Bronchial epithelial cell (primary cell): Measurements from ENCODE around the gene KRCC1. TPM values are rescaled to one million over a fixed set of nuclear protein-coding genes. Genes with fewer than 3 reads are reported as not detected.

Source experiments
- DNase-seq: peaks from one replicate; pipeline ENCODE4 v3.0.0-alpha.2; 2010; ENCODE audit warnings: low read depth
- FAIRE-seq: peaks from 2 replicates; lab custom pipeline; 2011; peaks lifted over from hg19 to GRCh38; lab: Jason Lieb, UNC
- H3K27me3 ChIP-seq: 2 replicates; pipeline ENCODE4 v1.5.1; 2011; ENCODE audit warnings: low read length; ENCODE audit not compliant: control insufficient read depth, insufficient read depth
- H3K36me3 ChIP-seq: 2 replicates; pipeline ENCODE4 v1.5.1; 2011; ENCODE audit warnings: low read length; ENCODE audit not compliant: control insufficient read depth, insufficient read depth
- H3K4me3 ChIP-seq: 2 replicates; pipeline ENCODE4 v1.5.1; 2011; ENCODE audit warnings: mild to moderate bottlenecking, low read depth, low read length, control low read depth
- CTCF ChIP-seq: IDR thresholded peaks from 2 replicates; pipeline ENCODE4 v1.5.1; 2011; ENCODE audit warnings: mild to moderate bottlenecking, moderate library complexity, low read length, control low read depth, inconsistent platforms; ENCODE audit not compliant: insufficient read depth, severe bottlenecking
- total RNA-seq: library from RNA; depleted of rRNA; stranded (reverse); fragments of >200 nt; gene quantifications from 2 replicates; pipeline ENCODE4 v1.2.1, GENCODE V29; 2014

The KRCC1 gene
- total RNA-seq, 1 donor from 2014 or later: 8.4 TPM

- FAIRE-seq: no peak
- Histone ChIP-seq H3K4me3 (no peak overlapping the region), H3K27me3 (no peaks in the 10 kb centered on the region), H3K36me3 (no peaks in the 10 kb centered on the region)
- DNase-seq: no peak
- TF ChIP-seq CTCF: no peak
Measured at GRCh38 chr2:88078643-88079172, 23.1 kb upstream of the KRCC1 start.

- no peaks in the 10 kb centered on the region for H3K27me3 ChIP-seq
- FAIRE-seq (no peak), DNase-seq (no peak)
- H3K36me3 ChIP-seq: no peaks in the 10 kb centered on the region
- no peak for TF ChIP-seq CTCF
- no peak overlapping the region for H3K4me3 ChIP-seq
Measured at GRCh38 chr2:88077080-88077479, 21.5 kb upstream of the KRCC1 start.

GRCh38 chr2:88074854-88075292 is 19.3 kb upstream of the KRCC1 start:
- FAIRE-seq (no peak), DNase-seq (peak; percentile 92)
- no peak for TF ChIP-seq CTCF
- H3K4me3 ChIP-seq: no peak overlapping the region
- no peaks in the 10 kb centered on the region for H3K36me3 ChIP-seq
- no peaks in the 10 kb centered on the region for H3K27me3 ChIP-seq

GRCh38 chr2:88074150-88074549 is 18.6 kb upstream of the KRCC1 start:
- H3K4me3 ChIP-seq: no peak overlapping the region
- no peak for DNase-seq
- FAIRE-seq: no peak
- no peaks in the 10 kb centered on the region for H3K36me3 ChIP-seq
- TF ChIP-seq CTCF: no peak
- no peaks in the 10 kb centered on the region for H3K27me3 ChIP-seq

- FAIRE-seq (no peak), DNase-seq (peak; percentile 12)
- no peak overlapping the region for H3K4me3 ChIP-seq
- no peaks in the 10 kb centered on the region for H3K36me3 ChIP-seq
- no peaks in the 10 kb centered on the region for H3K27me3 ChIP-seq
- no peak for TF ChIP-seq CTCF
Measured at GRCh38 chr2:88071365-88071764, 15.8 kb upstream of the KRCC1 start.

GRCh38 chr2:88070055-88070454 is 14.5 kb upstream of the KRCC1 start:
- FAIRE-seq (no peak), DNase-seq (no peak)

More at GRCh38 chr2:88070055-88070454, 14.5 kb upstream of the KRCC1 start:
- no peak for TF ChIP-seq CTCF
- Histone ChIP-seq H3K4me3 (no peak overlapping the region), H3K27me3 (no peaks in the 10 kb centered on the region), H3K36me3 (no peaks in the 10 kb centered on the region)
